Myometrial cell (primary cell): Measurements from ENCODE around the gene GNPTG. TPM values are rescaled to one million over a fixed set of nuclear protein-coding genes. Genes with fewer than 3 reads are reported as not detected.

Experiments
- total RNA-seq: library from RNA; depleted of rRNA; stranded (reverse); fragments of >200 nt; gene quantifications from 2 replicates; pipeline ENCODE4 v1.2.3, GENCODE V29; 2015

The GNPTG gene
- 34.7 and 62.6 TPM in 2 replicates for total RNA-seq

GRCh38 chr16:1351582-1352362 lies at the start of gene GNPTG, which contains the start of gene TSR3:
Gene GNPTG, plus strand, starts transcription at chr16:1351931. Its CDS starts 35 bp downstream, at chr16:1351966.
Gene TSR3, minus strand, starts transcription at chr16:1351878. Its CDS starts 74 bp downstream, at chr16:1351804.

GRCh38 chr16:1308977-1309885 lies 42.5 kb upstream of the GNPTG start, which contains the start of gene UBE2I:
Gene UBE2I, plus strand, starts transcription at chr16:1309636. Its CDS starts 4,395 bp downstream, at chr16:1314031.

GRCh38 chr16:1333149-1333812 lies 18.4 kb upstream of the GNPTG start, which contains the start of gene BAIAP3:
Gene BAIAP3, plus strand, starts transcription at chr16:1333645. Its CDS starts 4,905 bp downstream, at chr16:1338550.

Other genes starting within 250 kb of the GNPTG start
- 8.7 and 9.2 TPM in 2 replicates for gene CACNA1H, start 198.8 kb upstream of the GNPTG start, total RNA-seq
- not detected in 2 replicates for gene TPSG1, start 126.7 kb upstream of the GNPTG start, total RNA-seq
- not detected in 2 replicates for gene TPSB2, start 121.7 kb upstream of the GNPTG start, total RNA-seq
- not detected in 2 replicates for gene TPSAB1, start 111.2 kb upstream of the GNPTG start, total RNA-seq
- not detected in 2 replicates for gene TPSD1, start 95.9 kb upstream of the GNPTG start, total RNA-seq
- 69.6 and 90.8 TPM in 2 replicates for gene UBE2I, start 42.3 kb upstream of the GNPTG start, total RNA-seq
- gene BAIAP3, start 18.3 kb upstream of the GNPTG start, total RNA-seq, result 0.53 and 1.4 TPM in 2 replicates
- gene TSR3, start 53 bp upstream of the GNPTG start, total RNA-seq, result 111 and 113 TPM in 2 replicates
- 5.8 and 10.4 TPM in 2 replicates for gene UNKL, start 62.8 kb downstream of the GNPTG start, total RNA-seq
- 15.0 and 26.4 TPM in 2 replicates for gene UQCC4, start 68.8 kb downstream of the GNPTG start, total RNA-seq
- gene PERCC1, start 79.1 kb downstream of the GNPTG start, total RNA-seq, result not detected in 2 replicates
- not detected in 2 replicates for gene CCDC154, start 92.6 kb downstream of the GNPTG start, total RNA-seq
- 41.6 and 50.5 TPM in 2 replicates for gene CLCN7, start 123.1 kb downstream of the GNPTG start, total RNA-seq
- gene PTX4, start 137.0 kb downstream of the GNPTG start, total RNA-seq, result 0.58 TPM in 1 of 2 replicates, not detected in the other
- gene TELO2, start 141.4 kb downstream of the GNPTG start, total RNA-seq, result 11.5 and 12.7 TPM in 2 replicates
- 28.5 and 39.8 TPM in 2 replicates for gene TMEM204, start 181.7 kb downstream of the GNPTG start, total RNA-seq